ENCODE data around the gene PACS2. TPM values are rescaled to one million over a fixed set of nuclear protein-coding genes. Genes with fewer than 3 reads are reported as not detected.
"Not testable (repeated sequence)": the region's sequence is repeated elsewhere in the genome, so short reads cannot be mapped to it uniquely, and the experiment has no call there.

Gene PACS2
- polyA plus RNA-seq, 1 of the 3 experiments (the other 2 are of a cell fraction), result 42.7 TPM

GRCh38 chr14:105326568-105326867 is 12.0 kb downstream of the PACS2 start (continued):
- TF ChIP-seq, protein P1, sequence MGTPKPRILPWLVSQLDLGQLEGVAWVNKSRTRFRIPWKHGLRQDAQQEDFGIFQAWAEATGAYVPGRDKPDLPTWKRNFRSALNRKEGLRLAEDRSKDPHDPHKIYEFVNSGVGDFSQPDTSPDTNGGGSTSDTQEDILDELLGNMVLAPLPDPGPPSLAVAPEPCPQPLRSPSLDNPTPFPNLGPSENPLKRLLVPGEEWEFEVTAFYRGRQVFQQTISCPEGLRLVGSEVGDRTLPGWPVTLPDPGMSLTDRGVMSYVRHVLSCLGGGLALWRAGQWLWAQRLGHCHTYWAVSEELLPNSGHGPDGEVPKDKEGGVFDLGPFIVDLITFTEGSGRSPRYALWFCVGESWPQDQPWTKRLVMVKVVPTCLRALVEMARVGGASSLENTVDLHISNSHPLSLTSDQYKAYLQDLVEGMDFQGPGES (IDR thresholded peaks at IDR 0.05; ENCODE audit: low read depth, low read length), result no peak

DNA sequence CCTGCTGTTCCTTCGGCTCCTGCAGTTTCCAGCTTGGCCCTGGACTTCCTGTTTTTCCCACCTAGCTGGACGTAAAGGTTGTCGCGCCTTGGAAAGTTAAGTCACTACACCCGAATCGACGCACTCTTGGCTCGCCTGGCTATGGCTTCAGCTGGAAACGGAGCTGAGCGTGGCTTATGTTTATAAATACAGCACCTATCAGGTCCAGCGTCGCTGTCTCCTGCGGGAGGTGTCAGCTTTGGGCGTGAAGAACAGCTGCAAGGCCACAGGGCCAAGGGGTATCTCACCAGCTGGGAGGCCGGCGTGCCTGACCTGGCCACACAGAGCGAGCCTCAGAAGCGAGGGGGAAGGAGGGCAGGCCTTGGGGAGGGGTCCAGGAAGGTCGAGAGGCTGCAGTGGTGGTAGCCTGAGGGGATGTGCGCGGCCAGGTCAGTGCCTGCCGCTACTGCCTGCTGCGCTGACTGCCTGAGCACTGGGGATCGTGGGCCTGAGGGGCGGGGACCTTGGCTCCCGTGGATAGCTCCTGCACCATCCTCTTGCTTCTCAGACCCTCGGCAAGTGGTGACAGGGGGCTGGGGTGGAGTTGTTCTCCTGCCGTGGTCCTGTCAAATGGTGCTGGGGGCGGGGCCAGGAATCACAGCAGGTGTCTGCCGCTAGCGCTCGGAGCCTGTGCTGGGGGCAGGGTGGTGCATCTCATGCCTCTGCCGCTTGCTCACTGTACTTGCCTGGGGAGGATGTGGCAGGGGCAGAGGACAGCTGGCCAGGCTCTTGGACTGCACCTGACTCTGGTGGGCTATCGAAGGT is 12.5 kb downstream of the PACS2 start:
- peak; percentile 35 for DNase-seq
- WGBS (ENCODE audit: low lambda C conversion rate), result 92% methylated on average over 31 of the region's 34 CpGs
- Histone ChIP-seq H3K27ac (ENCODE audit: low read depth in 2 of 2, low read length in 1 of 2) (no peak overlapping the region; a peak in 1 of 4 replicates), H3K9ac (no peak overlapping the region), H3K27me3 (ENCODE audit: insufficient read depth) (no peaks in the 10 kb centered on the region), H3K4me3 (ENCODE audit: low read depth in 2 of 2, low read length in 1 of 2) (no peak overlapping the region), H2AFZ (ENCODE audit: low read depth) (no peak overlapping the region), H4K20me1 (ENCODE audit: insufficient read depth) (peaks cover 48% of the 10 kb centered on the region), H3K4me2 (no peak overlapping the region), H3F3A (replicated peaks; ENCODE audit: insufficient read depth) (no peaks in the 10 kb centered on the region), H3K9me2 (no peaks in the 10 kb centered on the region), H3K79me2 (ENCODE audit: insufficient read depth) (peaks cover 57% of the 10 kb centered on the region), H3K9me3 (no peaks in the 10 kb centered on the region), H3K4me1 (ENCODE audit: control insufficient read depth in 1 of 2, insufficient read depth in 2 of 2, low read depth in 1 of 2, low read length in 1 of 2) (peaks cover 0 to 51% of the 10 kb centered on the region in 2 experiments; a peak in 2 of 4 replicates), H3K36me3 (replicated peaks in 1 of 2; ENCODE audit: control insufficient read depth in 1 of 2, insufficient read depth in 2 of 2, low read length in 1 of 2) (no peaks in the 10 kb centered on the region)
- POLR2A ChIA-PET, result interaction anchor here (1.1 kb wide), 1 partner anchor 26 kb away, joined by 3 read pairs; the partner anchor contains the start of gene BRF1
- TF ChIP-seq, protein P1 (IDR thresholded peaks at IDR 0.05; ENCODE audit: low read depth, low read length), result no peak
- TF ChIP-seq TAF1 (IDR thresholded peaks at IDR 0.05; ENCODE audit: borderline replicate concordance, low read depth, low read length) (no peak), SMC3 (IDR thresholded peaks at IDR 0.05; ENCODE audit: low read depth, low read length) (no peak), TCF12 (IDR thresholded peaks at IDR 0.05) (no peak), JUND (IDR thresholded peaks at IDR 0.05) (no peak), EP300 (IDR thresholded peaks at IDR 0.05; ENCODE audit: borderline replicate concordance in 1 of 2, low read depth in 1 of 2, low read length in 1 of 2) (no peak), REST (IDR thresholded peaks at IDR 0.05; ENCODE audit: low read depth, low read length) (no peak), SIN3A (IDR thresholded peaks at IDR 0.05; ENCODE audit: borderline replicate concordance, low read depth, low read length) (no peak), PBX3 (IDR thresholded peaks at IDR 0.05) (no peak), ELF1 (IDR thresholded peaks at IDR 0.05) (no peak), TEAD4 (IDR thresholded peaks at IDR 0.05; ENCODE audit: borderline replicate concordance, insufficient read depth) (no peak), EZH2phosphoT487 (IDR thresholded peaks at IDR 0.05; ENCODE audit: borderline replicate concordance, low read depth) (no peak), FOSL2 (IDR thresholded peaks at IDR 0.05; ENCODE audit: borderline replicate concordance, low read depth) (no peak), GABPA (IDR thresholded peaks at IDR 0.05; ENCODE audit: low read depth) (no peak), NFIC (IDR thresholded peaks at IDR 0.05; ENCODE audit: borderline replicate concordance) (no peak)
- TF ChIP-seq, protein P2, sequence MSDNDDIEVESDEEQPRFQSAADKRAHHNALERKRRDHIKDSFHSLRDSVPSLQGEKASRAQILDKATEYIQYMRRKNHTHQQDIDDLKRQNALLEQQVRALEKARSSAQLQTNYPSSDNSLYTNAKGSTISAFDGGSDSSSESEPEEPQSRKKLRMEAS (IDR thresholded peaks at IDR 0.05; ENCODE audit: low read depth), result no peak
- CTCF ChIA-PET, result no interaction called here

GRCh38 chr14:105327695-105328045 is 13.1 kb downstream of the PACS2 start:
- H3K9me2 ChIP-seq; CTCF ChIA-PET; H3K27ac ChIP-seq (ENCODE audit: low read depth in 2 of 2, low read length in 1 of 2); H3K4me2 ChIP-seq; H3K9me3 ChIP-seq; DNase-seq; H2AFZ ChIP-seq (ENCODE audit: low read depth); H3K27me3 ChIP-seq (ENCODE audit: insufficient read depth); H3F3A ChIP-seq (replicated peaks; ENCODE audit: insufficient read depth); H3K9ac ChIP-seq; H3K4me3 ChIP-seq (ENCODE audit: low read depth in 2 of 2, low read length in 1 of 2); H3K36me3 ChIP-seq (replicated peaks in 1 of 2; ENCODE audit: control insufficient read depth in 1 of 2, insufficient read depth in 2 of 2, low read length in 1 of 2): not testable (repeated sequence)
- Histone ChIP-seq H4K20me1 (ENCODE audit: insufficient read depth) (peaks cover 47% of the 10 kb centered on the region), H3K79me2 (ENCODE audit: insufficient read depth) (peaks cover 53% of the 10 kb centered on the region), H3K4me1 (ENCODE audit: control insufficient read depth in 1 of 2, insufficient read depth in 2 of 2, low read depth in 1 of 2, low read length in 1 of 2) (peaks cover 0 to 56% of the 10 kb centered on the region in 2 experiments; a peak in 2 of 4 replicates)
- POLR2A ChIA-PET, result interaction anchor here (1.1 kb wide), 1 partner anchor 27 kb away, joined by 3 read pairs; the partner anchor contains the start of gene BRF1
- no CpG with 5 or more reads among the region's 17 CpGs for WGBS (ENCODE audit: low lambda C conversion rate)

Data from SK-N-SH (cell line).